H1 (cell line): ENCODE results near the gene ZNF536. TPM values are rescaled to one million over a fixed set of nuclear protein-coding genes. Genes with fewer than 3 reads are reported as not detected.

Experiments used
- CBX8 ChIP-seq: fragments of 300-800, 300-1000 bp; sonication (generic); IDR thresholded peaks from 2 replicates; pipeline ENCODE4 v1.7.1; 2016; ENCODE audit warnings: low read depth, low read length, borderline replicate concordance
- CHD2 ChIP-seq: IDR thresholded peaks from 2 replicates; pipeline ENCODE4 v1.6.1; 2012; ENCODE audit warnings: low read length, improper control_type of control experiment
- CHD7 ChIP-seq: fragments of 300-600 bp; sonication (generic); IDR thresholded peaks from 2 replicates; pipeline ENCODE4 v1.7.1; 2012; ENCODE audit warnings: low read length, moderate library complexity, mild to moderate bottlenecking, inconsistent platforms; ENCODE audit not compliant: insufficient replicate concordance
- CTCF ChIP-seq, 3 experiments: IDR thresholded peaks; 1 replicate in 2 of 3; 2 replicates in 1 of 3; pipeline versions ENCODE4 v1.5.1 to v1.6.1; 2011; ENCODE audit warnings: low read length in 3 of 3, mild to moderate bottlenecking in 3 of 3, inconsistent platforms in 2 of 3, low read depth in 1 of 3, moderate library complexity in 1 of 3; ENCODE audit not compliant: insufficient read depth in 1 of 3; ENCODE audit errors: control extremely low read depth in 1 of 3
- MAFK ChIP-seq: IDR thresholded peaks from 2 replicates; pipeline ENCODE4 v1.6.1; 2012; ENCODE audit warnings: low read depth, mild to moderate bottlenecking, improper control_type of control experiment, low read length
- polyA plus RNA-seq, 7 experiments: library from polyadenylated mRNA; depleted of rRNA in 3 of 7; stranded (reverse) in 5 of 7; unstranded in 2 of 7; fragments of >200 nt in 5 of 7; fragments of 200-250 nt in 2 of 7; gene quantifications; 1 replicate in 5 of 7; 2 replicates in 1 of 7; 4 replicates in 1 of 7; pipeline versions ENCODE4 v1.2.1 to v1.2.3, GENCODE V29; 2011 to 2013; ENCODE audit warnings: missing spikeins in 2 of 7, mixed read lengths in 2 of 7
- total RNA-seq: library from RNA; stranded (reverse); fragmentation: NEBNext Ultra II Directional; extraction: Animal tissue kit (Norgen Biotek cat#: 25700); gene quantifications from 2 replicates; pipeline ENCODE4 v1.2.1, GENCODE V29; 2021

The ZNF536 gene
- total and polyA plus RNA-seq, 2 of the 8 experiments (the other 6 are each of a cell fraction or from before 2014, with no cell fraction given): 0.09 to 0.11 TPM

GRCh38 chr19:30336290-30336689, 35.9 kb upstream of the ZNF536 start (continued):
- TF ChIP-seq CHD7 (no peak), CTCF (IDR thresholded peaks at IDR 0.05; ENCODE audit: control extremely low read depth in 1 of 3, insufficient read depth in 1 of 3, low read depth in 1 of 3, low read length in 3 of 3) (no peak), CHD2 (no peak), CBX8 (no peak), MAFK (no peak)
- TF ChIP-seq, all 59 proteins: peak for 0
